ENCODE data around the gene TSNAXIP1.

GRCh38 chr16:67780847-67781564 lies 25.7 kb upstream of the TSNAXIP1 start:
- TF ChIP-seq POLR2A (IDR thresholded peaks at IDR 0.05): no peak
- no peak for TF ChIP-seq CTCF (IDR thresholded peaks at IDR 0.05)

All from esophagus squamous epithelium (tissue), 4 donors.